Measurements from ENCODE around the gene CCDC18.
"Not testable (repeated sequence)": the region's sequence is repeated elsewhere in the genome, so short reads cannot be mapped to it uniquely, and the experiment has no call there.

Gene CCDC18

GRCh38 chr1:93239863-93240262 is 59.3 kb downstream of the CCDC18 start:
- no peak for DNase-seq

DNA sequence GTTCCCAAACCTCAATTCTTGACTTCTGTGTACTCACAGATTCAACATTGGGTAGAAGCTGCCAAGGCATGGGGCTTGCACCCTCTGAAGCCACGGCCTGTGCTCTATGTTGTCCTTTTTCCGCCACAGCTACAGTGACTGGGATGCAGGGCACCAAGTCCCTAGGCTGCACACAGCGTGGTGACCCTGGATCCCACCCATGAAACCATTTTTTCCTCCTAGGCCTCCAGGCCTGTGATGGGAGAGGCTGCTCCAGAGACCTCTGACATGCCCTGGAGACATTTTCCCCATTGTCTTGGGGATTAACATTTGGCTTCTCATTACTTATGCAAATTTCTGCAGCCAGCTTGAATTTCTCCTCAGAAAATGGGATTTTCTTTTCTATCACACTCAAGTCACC is 62.7 kb downstream of the CCDC18 start:
- DNase-seq: not testable (repeated sequence)

DNA sequence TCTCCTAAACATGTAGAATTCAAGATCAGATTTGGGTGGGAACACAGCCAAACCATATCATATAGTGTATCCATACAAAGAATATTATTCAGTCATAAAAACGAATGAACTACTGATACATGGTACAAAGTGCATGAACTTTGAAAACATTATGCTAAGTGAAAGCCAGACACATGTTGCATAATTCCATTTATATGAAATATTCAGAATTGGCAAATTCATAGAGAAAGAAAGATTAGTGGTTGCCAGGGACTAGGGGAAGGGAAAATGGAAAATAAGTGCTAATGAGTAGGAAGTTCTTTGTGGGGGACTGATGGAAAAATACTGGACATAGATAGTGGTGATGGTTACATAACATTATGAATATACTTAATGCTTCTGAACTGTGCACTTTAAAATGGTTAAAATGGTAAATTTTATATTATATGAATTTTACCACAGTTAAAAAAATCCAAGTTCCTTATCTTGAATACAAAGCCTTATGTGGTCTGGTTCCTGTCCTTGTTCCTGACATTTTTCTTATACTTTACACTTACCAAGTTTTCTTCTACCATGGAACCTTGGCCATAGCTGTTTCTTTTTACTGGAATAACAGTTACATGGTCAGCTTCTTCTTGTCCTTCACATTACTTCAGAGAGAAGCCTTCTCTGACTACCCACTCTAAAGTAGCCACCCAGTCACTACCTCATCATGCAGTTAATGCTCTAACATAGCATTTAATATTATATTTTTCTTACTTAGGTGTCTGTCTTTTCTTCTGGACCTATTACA is 64.0 kb downstream of the CCDC18 start:
- no peak for DNase-seq

DNA sequence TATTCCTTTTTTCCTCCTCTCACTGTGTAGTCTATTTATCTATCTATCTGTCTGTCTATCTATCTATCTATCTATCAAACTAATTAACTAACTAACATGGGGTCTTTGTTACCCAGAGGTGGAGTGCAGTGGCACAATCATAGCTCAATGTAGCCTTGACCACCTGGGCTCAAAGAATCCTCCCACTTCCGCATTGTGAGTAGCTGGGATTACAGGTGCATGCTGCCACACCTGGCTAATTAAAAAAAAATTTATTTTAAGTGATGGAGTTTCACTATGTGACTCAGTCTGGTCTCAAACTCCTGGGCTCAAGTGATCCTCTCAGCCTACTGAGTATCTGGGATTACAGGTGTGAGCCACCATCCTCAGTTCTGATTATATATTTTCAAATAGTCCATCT is 71.4 kb downstream of the CCDC18 start:
- no peak for DNase-seq

GRCh38 chr1:93252598-93252997 is 72.1 kb downstream of the CCDC18 start:
- no peak for DNase-seq

GRCh38 chr1:93253516-93253915 is 73.0 kb downstream of the CCDC18 start:
- no peak for DNase-seq

- DNase-seq: no peak
Measured at GRCh38 chr1:93255222-93256079, 74.9 kb downstream of the CCDC18 start.

DNA sequence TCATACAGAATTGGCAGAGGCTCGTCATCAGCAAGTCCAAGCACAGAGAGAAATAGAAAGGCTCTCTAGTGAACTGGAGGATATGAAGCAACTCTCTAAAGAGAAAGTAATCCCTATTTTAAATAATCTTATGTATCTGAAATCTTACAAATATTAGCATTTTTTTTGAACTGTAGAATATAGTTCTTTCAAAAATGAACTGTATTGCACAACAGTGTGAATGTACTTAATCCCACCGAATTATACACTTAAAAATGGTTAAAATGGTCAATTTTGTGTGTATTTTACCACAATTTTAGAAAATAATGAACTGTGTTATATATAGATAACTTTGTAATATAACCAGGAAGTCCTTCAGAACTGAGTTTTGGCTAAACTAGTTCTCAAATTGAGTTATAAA is 75.9 kb downstream of the CCDC18 start:
- no peak for DNase-seq

DNA sequence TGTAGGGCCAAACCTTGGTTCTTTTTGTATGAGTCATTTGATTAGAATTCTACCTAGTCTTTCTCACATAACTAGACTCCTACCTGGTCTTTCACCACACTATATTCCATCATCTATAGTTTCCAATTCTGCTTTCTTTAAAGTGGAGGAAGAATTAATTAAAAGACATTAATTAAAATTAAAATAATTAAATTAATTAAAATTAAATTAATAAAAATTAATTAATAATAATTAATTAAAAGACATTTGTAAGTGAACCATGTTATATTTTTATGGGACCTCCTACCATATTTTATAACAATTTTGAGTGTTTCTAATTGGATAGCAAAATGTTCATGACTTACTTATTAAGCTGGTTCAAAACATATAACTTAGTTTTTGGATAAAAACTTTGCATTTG is 77.4 kb downstream of the CCDC18 start:
- no peak for DNase-seq

GRCh38 chr1:93260726-93261125 is 80.2 kb downstream of the CCDC18 start:
- not testable (repeated sequence) for DNase-seq

- no peak for DNase-seq
Measured at GRCh38 chr1:93262645-93263044, 82.1 kb downstream of the CCDC18 start.

GRCh38 chr1:93268888-93269287 is 88.4 kb downstream of the CCDC18 start:
- not testable (repeated sequence) for DNase-seq

DNA sequence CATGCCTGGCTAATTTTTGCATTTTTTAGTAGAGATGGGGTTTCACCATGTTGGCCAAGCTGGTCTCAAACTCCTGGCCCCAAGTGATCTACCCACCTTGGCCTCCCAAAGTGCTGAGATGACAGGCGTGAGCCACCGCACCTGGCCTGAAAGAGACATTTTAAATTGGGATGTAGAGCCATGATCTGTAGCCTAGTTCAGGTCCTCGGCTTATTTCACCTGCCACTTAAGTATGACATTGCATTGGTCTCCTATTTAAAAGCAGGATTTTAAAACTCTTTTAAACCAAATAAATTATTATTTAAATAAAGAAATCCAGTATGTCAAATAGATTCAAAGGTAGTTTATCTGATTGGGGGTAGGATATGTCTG is 94.7 kb downstream of the CCDC18 start:
- not testable (repeated sequence) for DNase-seq

- DNase-seq: no peak
Measured at GRCh38 chr1:93275634-93276295, 95.2 kb downstream of the CCDC18 start.

- DNase-seq: not testable (repeated sequence)
Measured at GRCh38 chr1:93277530-93277929, 97.0 kb downstream of the CCDC18 start.

- DNase-seq: no peak
Measured at GRCh38 chr1:93283496-93283895, 103.0 kb downstream of the CCDC18 start.

DNA sequence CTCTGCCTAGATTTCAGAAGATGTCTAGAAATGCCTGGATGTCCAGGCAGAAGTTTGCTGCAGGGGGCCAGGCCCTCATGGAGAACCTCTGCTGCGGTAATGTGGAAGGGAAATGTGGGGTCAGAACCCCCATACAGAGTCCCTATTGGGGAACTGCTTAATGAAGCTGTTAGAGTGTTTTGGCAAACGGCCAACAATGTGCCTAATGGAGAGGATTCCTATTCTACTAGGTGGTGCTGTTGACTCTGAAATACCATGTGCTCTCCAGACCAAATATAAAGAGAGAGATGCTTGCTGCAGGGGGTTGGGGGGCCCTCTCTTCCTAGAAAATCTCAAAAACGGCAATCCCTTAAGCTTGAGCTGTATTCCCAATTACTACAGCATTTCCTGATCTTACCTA is 108.0 kb downstream of the CCDC18 start:
- DNase-seq: no peak

DNA sequence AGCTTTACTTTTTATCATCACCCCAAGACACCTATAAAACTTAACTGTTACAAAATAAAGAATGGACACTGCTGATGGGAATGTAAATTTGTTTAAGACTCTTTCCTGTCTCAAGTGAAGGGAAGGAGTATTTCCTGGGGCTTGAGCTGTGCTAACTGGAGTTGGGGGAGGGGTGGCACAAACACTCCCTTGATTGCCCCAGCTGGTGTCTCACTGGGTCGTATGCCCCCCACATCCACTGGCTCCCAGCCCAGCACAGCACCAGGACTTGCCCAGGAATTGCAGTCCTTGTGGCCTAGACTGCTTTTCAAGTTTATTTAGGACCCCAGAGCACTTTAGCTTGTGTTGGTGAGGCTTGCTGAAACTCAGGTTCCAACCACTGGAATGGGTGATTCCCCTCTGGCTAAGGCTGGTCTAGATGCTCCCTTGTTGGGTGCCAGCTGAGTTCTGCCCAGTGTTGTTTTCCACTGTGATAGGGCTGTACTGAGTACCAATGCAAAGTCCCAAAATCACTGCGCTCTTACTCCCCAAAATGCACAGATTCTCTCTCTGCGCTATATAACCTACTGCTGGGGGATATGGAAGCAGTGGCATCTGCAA is 116.1 kb downstream of the CCDC18 start:
- DNase-seq: no peak

GRCh38 chr1:93301131-93301530 is 120.6 kb downstream of the CCDC18 start:
- no peak for DNase-seq

DNA sequence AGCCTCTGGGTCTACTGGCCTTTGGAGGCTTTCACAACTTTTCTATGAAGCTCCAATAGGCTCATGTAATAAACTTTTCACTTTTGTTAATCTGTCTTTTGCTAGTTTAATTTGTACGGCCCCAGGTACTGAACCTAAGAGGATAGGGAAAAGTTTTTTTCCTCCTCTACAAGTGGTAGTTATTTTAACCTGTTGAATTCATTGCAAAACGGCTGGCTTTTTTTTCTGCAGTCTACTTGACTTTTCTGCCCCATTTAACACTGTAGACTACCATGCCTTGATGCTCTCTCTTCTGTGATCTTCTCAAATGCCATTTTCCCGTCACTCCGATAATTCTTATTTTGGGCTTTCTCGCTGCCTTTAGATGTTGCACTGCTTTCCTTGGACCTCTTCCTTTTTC is 121.6 kb downstream of the CCDC18 start:
- DNase-seq: no peak

DNA sequence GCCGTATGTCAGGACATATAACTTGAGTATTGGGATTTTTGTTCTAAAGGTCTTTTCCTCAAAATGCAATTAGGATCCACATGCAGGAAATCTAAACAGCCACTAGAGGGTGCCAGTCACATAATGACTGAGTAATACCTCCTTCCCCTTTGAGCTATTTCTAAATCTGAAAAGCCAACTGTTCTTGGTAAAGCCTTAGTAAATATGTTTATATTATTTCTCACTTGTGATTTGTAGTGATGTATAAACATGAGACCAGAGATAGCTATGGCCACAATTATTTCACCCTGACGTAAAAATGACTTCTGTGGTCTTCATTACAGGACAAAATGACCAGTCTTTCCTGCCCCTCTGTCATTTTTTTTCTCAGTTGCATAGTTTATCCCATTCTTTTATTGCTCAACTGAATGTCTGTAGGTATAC is 124.2 kb downstream of the CCDC18 start:
- DNase-seq: peak in 1 of 2 experiments; percentile 2

- DNase-seq: no peak
Measured at GRCh38 chr1:93306920-93307319, 126.4 kb downstream of the CCDC18 start.

- DNase-seq: no peak
Measured at GRCh38 chr1:93313026-93313425, 132.5 kb downstream of the CCDC18 start.
